ENCODE results near the gene TBL1Y. TPM values are rescaled to one million over a fixed set of nuclear protein-coding genes. Genes with fewer than 3 reads are reported as not detected.

Gene TBL1Y
- total RNA-seq, 4 donors from 2014 or later, result not detected

DNA sequence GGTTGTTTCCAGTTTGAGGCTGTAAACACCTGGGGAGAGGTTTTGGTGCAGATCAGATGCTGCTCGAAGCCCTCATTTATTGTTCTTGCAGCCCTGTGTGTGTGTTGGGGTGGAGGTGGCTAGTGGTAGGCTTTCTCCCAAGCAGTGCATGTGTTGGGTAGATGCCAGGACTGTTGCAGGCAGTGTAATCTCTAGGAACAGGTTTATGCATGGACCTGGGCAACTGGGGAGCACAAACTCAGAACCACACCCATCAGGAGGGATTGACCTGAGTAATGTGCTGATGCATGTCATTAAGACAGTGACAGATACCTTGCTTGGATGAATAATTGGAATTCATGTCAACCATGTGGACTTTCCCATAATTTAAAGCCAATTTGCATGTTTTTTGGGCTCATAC is 77.3 kb downstream of the TBL1Y start:
- DNase-seq, result no peak
- no peaks in the 10 kb centered on the region for H3K4me1 ChIP-seq
- H3K9me3 ChIP-seq, result no peaks in the 10 kb centered on the region
- H3K36me3 ChIP-seq, result no peaks in the 10 kb centered on the region
- intact Hi-C loops (cut with DNase I; ENCODE audit: low total_unique reads), result no loop called here
- no peaks in the 10 kb centered on the region for H3K27me3 ChIP-seq
- H3K4me3 ChIP-seq, result no peak overlapping the region
- TF ChIP-seq POLR2A (IDR thresholded peaks at IDR 0.05), result no peak
- TF ChIP-seq, protein P1, sequence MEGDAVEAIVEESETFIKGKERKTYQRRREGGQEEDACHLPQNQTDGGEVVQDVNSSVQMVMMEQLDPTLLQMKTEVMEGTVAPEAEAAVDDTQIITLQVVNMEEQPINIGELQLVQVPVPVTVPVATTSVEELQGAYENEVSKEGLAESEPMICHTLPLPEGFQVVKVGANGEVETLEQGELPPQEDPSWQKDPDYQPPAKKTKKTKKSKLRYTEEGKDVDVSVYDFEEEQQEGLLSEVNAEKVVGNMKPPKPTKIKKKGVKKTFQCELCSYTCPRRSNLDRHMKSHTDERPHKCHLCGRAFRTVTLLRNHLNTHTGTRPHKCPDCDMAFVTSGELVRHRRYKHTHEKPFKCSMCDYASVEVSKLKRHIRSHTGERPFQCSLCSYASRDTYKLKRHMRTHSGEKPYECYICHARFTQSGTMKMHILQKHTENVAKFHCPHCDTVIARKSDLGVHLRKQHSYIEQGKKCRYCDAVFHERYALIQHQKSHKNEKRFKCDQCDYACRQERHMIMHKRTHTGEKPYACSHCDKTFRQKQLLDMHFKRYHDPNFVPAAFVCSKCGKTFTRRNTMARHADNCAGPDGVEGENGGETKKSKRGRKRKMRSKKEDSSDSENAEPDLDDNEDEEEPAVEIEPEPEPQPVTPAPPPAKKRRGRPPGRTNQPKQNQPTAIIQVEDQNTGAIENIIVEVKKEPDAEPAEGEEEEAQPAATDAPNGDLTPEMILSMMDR (IDR thresholded peaks at IDR 0.05), result no peak
- no peak overlapping the region for H3K27ac ChIP-seq

DNA sequence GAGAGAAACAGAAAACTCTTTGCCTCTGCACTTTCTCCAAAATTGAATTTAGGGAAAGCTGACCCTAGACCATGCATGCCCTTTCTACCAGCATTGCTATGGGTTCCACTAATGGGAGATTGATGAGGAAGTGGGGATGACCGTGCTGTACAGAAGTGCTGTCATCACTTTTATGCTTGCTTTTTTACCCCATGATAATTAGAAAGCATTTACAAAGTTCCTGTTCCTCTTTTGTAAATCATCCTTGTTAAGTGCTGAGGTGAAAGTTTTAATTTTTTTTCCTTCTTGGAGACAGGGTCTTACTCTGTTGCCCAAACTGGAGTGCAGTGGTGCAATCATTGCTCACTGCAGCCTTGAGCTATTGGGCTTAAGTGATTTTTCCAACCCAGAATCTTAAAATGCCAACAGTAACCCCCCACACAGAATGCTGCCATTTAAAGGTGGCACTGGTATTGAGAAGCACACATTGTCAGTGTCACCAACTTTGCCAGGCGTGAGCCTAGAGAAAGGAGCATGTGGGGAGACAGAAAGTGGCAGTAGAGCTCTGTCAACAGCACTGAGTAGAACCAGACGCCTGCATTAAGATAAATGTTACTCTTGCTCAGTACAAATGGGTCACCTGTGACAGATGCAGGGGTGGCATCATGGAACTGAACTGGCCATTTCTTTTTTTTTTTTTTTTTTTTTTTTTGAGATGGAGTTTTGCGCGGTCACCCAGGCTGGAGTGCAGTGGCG is 79.6 kb downstream of the TBL1Y start:
- no peak overlapping the region for H3K27ac ChIP-seq
- no peaks in the 10 kb centered on the region for H3K27me3 ChIP-seq
- no peak for DNase-seq
- no peaks in the 10 kb centered on the region for H3K36me3 ChIP-seq
- no peaks in the 10 kb centered on the region for H3K4me1 ChIP-seq
- TF ChIP-seq POLR2A (IDR thresholded peaks at IDR 0.05), result no peak
- TF ChIP-seq, protein P1 (IDR thresholded peaks at IDR 0.05), result no peak
- H3K4me3 ChIP-seq, result no peak overlapping the region
- no peaks in the 10 kb centered on the region for H3K9me3 ChIP-seq
- intact Hi-C loops (cut with DNase I; ENCODE audit: low total_unique reads), result no loop called here

DNA sequence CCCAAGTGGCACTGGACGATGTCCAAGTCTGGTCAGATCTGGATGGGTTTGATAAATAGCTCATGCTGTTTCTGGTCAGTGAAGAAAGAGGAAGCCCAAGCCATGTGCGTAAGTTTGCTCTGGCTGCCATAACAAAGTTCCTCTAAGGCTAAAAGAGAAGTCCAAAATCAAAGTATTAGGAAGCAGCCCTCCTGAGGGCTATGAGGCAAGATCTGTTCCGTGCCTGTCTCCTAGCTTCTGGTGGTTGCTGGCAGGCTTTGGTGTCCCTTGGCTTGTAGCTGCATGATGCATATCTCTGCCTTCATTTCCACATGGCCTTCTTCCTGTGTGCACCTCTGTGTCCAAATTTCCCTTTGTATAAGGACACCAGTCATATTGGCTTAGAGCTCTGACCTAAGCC is 81.5 kb downstream of the TBL1Y start:
- TF ChIP-seq, protein P1 (IDR thresholded peaks at IDR 0.05), result no peak
- no peak for TF ChIP-seq POLR2A (IDR thresholded peaks at IDR 0.05)
- DNase-seq, result no peak
- intact Hi-C loops (cut with DNase I; ENCODE audit: low total_unique reads), result no loop called here
- Histone ChIP-seq H3K9me3 (no peaks in the 10 kb centered on the region), H3K27ac (no peak overlapping the region), H3K27me3 (no peaks in the 10 kb centered on the region), H3K4me1 (no peaks in the 10 kb centered on the region), H3K4me3 (no peak overlapping the region), H3K36me3 (no peaks in the 10 kb centered on the region)

- Histone ChIP-seq H3K36me3 (no peaks in the 10 kb centered on the region), H3K27ac (no peak overlapping the region), H3K4me1 (no peaks in the 10 kb centered on the region), H3K9me3 (no peaks in the 10 kb centered on the region), H3K27me3 (no peaks in the 10 kb centered on the region), H3K4me3 (no peak overlapping the region)
- DNase-seq, result no peak
- no peak for TF ChIP-seq POLR2A (IDR thresholded peaks at IDR 0.05)
- TF ChIP-seq, protein P1 (IDR thresholded peaks at IDR 0.05), result no peak
- intact Hi-C loops (cut with DNase I; ENCODE audit: low total_unique reads), result no loop called here
Measured at GRCh38 chrY:6995987-6996386, 85.5 kb downstream of the TBL1Y start.

DNA sequence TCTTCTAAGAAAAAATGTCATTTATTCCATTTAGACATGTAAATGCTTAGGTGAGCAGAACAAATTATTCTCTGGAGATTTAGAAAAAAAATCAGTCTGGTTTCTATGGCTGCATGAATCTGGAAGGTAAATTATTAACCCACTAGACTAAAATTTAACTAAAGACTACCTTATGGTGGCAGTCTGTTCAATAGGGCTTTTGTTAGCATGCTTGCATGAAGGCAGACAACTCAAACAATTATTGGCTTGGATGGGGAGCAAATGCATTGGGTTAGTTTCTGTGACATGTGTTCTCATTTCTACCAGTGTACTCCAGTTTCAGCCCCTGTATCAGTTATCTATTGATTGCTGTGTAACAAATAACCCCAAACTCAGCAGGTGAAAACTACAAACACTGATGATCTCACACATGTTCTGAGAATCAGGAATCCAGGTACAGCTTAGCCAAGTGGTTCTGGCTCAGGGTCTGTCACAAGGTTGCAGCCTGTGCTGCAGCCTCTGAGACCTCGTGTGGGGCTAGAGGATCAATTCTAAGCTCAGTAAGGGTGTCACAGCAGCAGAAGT is 87.1 kb downstream of the TBL1Y start:
- no peaks in the 10 kb centered on the region for H3K36me3 ChIP-seq
- no peak overlapping the region for H3K27ac ChIP-seq
- no peaks in the 10 kb centered on the region for H3K4me1 ChIP-seq
- H3K4me3 ChIP-seq, result no peak overlapping the region
- DNase-seq, result no peak
- H3K27me3 ChIP-seq, result no peaks in the 10 kb centered on the region
- no peaks in the 10 kb centered on the region for H3K9me3 ChIP-seq
- intact Hi-C loops (cut with DNase I; ENCODE audit: low total_unique reads), result no loop called here
- TF ChIP-seq, protein P1 (IDR thresholded peaks at IDR 0.05), result no peak
- no peak for TF ChIP-seq POLR2A (IDR thresholded peaks at IDR 0.05)

All from uterus (tissue), 4 donors.